GM13976 (cell line): Measurements from ENCODE around the gene GDA.
A peak's percentile ranks its signal among the peaks of the same experiment; 100 is the strongest.
"Not testable (repeated sequence)": the region's sequence is repeated elsewhere in the genome, so short reads cannot be mapped to it uniquely, and the experiment has no call there.

Experiments
- DNase-seq: peaks from one replicate; pipeline ENCODE4 v3.0.0; 2012; ENCODE audit warnings: low spot score
- CTCF ChIP-seq: IDR thresholded peaks from 2 replicates; pipeline ENCODE4 v1.5.1; 2012; ENCODE audit warnings: borderline replicate concordance, mild to moderate bottlenecking; ENCODE audit not compliant: insufficient read depth; ENCODE audit errors: extremely low read depth, missing control alignments, control extremely low read depth
- in situ Hi-C: fragments of 300-500 bp; cut with MboI; formaldehyde crosslinking; loops from one replicate; pipeline ENCODE4 v1.12.0; 2022; ENCODE audit warnings: low sequenced_read_pairs, mixed read lengths, inconsistent platforms; ENCODE audit not compliant: unreplicated experiment

Gene GDA

DNA sequence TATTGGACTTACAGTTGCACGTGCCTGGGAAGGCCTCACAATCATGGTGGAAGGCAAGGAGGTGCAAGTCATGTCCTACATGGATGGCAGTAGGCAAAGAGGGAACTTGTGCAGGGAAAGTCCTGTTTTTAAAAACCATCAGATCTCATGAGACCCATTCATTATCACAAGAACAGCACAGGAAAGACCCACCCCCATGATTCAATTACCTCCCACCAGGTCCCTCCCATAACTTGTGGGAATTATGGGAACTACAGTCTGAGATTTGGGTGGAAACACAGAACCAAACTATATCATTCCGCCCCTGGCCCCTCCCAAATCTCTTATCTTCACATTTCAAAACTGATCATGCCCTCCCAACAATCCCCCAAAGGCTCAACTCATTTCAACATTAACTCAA is 140.2 kb downstream of the GDA start:
- no peak for TF ChIP-seq CTCF
- in situ Hi-C loops: loop anchor here (10.0 to 25.0 kb wide), 2 partner anchors 535 to 748 kb away; no protein-coding TSS in a partner anchor
- DNase-seq: no peak

- no peak for TF ChIP-seq CTCF
- in situ Hi-C loops: loop anchor here (25.0 kb wide), 1 partner anchor 747 kb away; no protein-coding TSS in a partner anchor
- no peak for DNase-seq
Measured at GRCh38 chr9:72290311-72290710, 141.1 kb downstream of the GDA start.

- in situ Hi-C loops: loop anchor here (25.0 kb wide), 1 partner anchor 746 kb away; no protein-coding TSS in a partner anchor
- not testable (repeated sequence) for DNase-seq
Measured at GRCh38 chr9:72291576-72291975, 142.3 kb downstream of the GDA start.

DNA sequence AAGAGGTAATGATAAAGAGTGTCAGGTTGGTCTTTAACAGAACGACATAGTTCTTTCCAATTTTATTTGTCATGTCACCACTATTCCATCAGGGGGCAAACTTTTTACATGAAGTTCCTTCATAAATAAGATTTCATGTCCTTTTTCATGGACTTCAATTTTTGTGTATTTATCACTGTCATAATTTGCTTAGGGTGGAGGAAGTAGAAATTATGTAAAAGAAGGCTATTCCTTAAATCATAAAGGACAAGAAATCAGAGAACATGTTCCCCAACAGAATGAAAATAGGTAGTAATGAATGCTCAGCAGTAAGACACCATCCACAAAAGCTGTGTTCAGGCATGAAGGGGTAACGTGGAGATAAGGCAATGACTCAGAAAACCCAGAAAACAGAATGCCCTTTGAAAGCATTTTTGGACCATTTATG is 143.0 kb downstream of the GDA start:
- in situ Hi-C loops: loop anchor here (25.0 kb wide), 1 partner anchor 745 kb away; no protein-coding TSS in a partner anchor

GRCh38 chr9:72292874-72293607 is 143.8 kb downstream of the GDA start:
- no peak for TF ChIP-seq CTCF
- DNase-seq: no peak
- in situ Hi-C loops: loop anchor here (25.0 kb wide), 1 partner anchor 744 kb away; no protein-coding TSS in a partner anchor

More for the DNA sequence above, 143.0 kb downstream of the GDA start:
- DNase-seq: peak; percentile 49
- TF ChIP-seq CTCF: peak; percentile 33

GRCh38 chr9:72294936-72295335 is 145.7 kb downstream of the GDA start:
- no peak for DNase-seq
- TF ChIP-seq CTCF: no peak
- in situ Hi-C loops: loop anchor here (25.0 kb wide), 1 partner anchor 742 kb away; no protein-coding TSS in a partner anchor

DNA sequence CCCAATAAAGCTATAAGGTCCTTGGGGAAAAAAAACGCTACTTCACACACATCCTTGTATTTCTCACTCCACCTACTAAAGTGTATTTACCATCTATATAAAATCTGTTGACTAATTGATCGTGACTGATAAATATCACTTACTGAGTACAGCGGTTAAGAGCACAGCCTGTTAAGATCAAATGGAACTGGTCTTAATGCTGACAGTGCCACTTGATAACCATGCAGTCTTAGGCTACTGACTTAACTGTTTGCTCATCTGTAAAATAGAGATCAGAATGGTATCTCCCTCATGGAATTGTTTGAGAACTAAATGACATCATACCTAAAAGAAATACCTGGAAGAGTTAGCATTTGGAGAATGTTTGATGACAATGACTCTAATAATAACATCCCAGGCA is 148.3 kb downstream of the GDA start:
- no peak for DNase-seq
- no peak for TF ChIP-seq CTCF
- in situ Hi-C loops: loop anchor here (25.0 kb wide), 1 partner anchor 740 kb away; no protein-coding TSS in a partner anchor
